ENCODE data around the gene MUC4.
"Not testable (repeated sequence)": the region's sequence is repeated elsewhere in the genome, so short reads cannot be mapped to it uniquely, and the experiment has no call there.

Gene MUC4

GRCh38 chr3:195809796-195810454 lies 1.8 kb downstream of the MUC4 start:
- DNase-seq, result no peak

DNA sequence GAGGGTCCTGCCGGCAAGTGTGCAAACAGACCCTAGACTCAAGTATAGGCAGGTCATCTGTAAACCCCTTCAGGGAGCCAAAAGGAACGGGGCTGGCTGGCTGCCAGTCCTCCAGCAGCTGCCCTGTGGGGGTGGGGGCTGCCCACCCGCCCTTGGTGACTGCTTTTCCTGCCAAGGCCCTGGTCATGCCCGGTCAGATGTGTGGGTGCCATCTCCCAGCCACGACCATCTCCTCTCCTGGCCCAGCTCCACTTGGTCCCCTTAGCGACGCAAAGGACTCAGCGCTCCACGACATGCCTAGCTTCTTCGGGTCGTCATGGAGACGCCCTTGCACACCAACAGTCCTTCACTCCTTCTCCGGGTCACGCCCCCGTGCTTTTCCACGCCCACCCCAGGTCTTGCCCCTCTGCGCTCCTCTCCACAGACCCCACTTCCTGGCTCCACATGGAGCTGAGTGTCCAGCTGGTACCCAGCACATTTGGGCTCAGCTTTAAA lies 2.4 kb downstream of the MUC4 start:
- no peak for DNase-seq

DNA sequence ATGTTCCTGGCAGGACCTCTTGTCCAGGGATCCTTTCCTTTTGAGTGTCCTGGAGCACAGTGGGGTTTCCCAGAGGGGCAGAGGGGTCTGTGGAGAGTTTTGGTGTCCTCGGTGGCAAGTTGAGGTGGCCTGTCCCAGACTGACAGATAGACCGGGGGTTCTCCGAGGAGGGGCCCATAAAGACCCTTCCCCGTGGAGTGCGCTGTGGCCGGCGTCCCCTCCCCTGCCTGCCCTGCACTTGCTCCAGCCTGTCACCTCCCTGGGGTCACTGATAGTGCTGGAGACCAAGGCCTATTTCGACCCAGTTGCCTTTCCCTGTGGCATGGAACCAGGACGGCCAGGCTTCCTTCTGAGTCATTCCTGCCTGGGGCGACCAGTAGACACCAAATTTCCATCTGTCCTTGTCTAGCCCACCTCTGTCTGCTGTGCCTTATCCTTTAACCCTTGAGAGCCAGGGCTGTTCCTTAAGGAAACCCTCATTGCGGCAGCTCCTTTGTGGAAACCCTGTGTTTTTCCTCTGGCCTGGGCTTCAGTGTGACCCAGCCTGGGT lies 2.9 kb downstream of the MUC4 start:
- no peak for DNase-seq

GRCh38 chr3:195807681-195808121 lies 4.0 kb downstream of the MUC4 start:
- no peak for DNase-seq

GRCh38 chr3:195806916-195807231 lies 4.9 kb downstream of the MUC4 start:
- no peak for DNase-seq

DNA sequence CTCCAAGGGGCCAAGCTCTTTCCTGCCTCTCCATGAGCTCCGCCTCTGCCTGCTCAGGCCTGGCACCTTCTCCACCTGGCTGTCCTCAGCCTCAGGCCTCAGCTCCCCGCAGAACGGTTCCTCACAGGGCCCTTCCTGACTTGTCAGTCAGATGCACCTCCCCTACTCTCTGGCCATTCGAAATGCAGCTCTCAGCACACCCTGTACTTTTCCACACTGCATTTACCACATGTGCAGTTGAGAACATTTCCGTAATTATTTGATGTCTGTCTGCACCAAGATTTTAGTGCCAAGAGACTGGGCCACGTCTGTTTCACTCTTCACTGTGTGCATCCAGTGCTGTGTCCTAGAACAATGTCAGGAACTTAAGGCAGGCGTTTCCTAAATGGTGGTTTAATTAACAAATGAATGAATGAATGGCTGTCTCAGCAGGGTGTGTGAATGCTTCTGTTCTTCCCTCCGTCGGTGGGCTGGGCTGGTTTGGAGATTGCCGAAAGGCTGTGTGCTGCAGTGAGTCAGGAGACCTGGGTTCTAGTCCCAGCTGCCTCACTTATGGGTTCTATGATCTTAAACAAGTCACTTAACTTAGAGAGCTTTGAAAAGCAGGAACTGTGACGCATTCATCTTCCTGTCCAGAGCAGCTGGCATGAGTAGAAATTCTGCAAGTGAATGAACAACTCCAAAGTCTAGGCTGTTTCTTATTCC lies 5.4 kb downstream of the MUC4 start:
- no peak for DNase-seq

- DNase-seq, result not testable (repeated sequence)
Observed at GRCh38 chr3:195805588-195805987, 6.1 kb downstream of the MUC4 start.

- DNase-seq, result no peak
Observed at GRCh38 chr3:195805181-195805580, 6.5 kb downstream of the MUC4 start.

GRCh38 chr3:195803289-195803908 lies 8.3 kb downstream of the MUC4 start:
- no peak for DNase-seq

DNA sequence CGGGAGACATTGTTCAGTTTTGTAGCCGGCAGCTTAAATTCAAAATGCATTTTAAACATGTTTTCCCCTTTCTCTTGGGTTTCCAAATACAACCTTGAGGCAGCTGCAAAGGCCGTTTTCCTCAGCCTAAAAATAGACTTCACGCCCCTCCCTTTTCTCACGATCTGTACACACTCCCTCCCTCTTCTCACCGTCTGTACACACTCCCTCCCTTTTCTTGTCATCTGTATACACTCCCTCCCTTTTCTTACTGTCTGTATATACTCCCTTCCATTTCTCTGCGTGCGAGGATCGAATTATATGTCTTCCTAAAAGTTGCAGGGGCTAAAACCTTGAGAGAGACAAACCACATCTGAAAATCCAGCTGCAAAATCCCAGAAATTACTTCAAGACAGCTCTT lies 8.9 kb downstream of the MUC4 start:
- DNase-seq, result no peak

GRCh38 chr3:195802261-195802701 lies 9.4 kb downstream of the MUC4 start:
- DNase-seq, result no peak

DNA sequence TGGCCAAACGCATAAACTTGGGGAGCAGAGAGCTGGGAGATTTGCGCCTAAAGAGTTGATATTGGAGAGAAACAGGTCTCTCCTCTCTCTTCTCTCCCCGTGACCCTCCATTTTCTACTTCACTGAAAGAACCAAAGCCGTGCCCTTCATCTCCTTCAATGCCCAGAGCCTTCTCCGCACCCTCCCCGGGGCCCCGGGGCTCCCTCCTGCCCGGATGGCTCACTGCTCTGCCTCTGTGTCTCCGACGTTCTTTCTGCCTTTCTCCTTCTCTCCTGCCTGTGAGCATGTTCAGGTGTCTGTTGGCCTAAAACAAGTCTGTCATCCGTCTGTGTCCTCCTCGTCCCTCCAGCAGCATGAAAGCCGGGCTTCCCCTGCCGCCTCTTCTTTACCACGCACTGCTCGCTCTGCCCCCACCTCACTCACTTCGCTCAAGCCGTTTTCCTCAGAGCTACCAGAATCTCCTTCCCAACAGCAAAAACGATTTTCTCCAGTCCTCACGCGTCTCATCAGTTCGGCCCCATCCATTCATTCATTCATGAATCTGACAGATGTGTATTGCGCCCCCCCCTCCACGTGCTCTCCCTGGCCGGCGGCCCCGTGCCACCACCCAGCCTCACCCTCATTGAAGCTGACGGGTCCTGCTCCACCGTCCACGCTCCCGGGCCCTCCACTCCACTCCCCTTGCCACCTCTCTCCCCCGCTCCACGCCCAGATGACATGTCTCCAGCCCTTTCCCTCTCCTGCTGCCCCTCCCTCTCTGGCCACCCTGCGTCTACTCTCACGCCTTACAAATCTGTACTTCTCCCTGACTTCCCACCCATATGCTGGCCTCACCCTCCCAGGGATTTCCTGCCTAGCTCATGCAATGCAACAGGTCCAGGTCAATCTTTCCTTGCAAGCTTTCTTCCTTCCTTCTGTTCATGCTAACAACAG lies 10.2 kb downstream of the MUC4 start:
- DNase-seq, result no peak

- DNase-seq, result no peak
Observed at GRCh38 chr3:195800240-195800639, 11.5 kb downstream of the MUC4 start.

GRCh38 chr3:195796795-195797194 lies 14.9 kb downstream of the MUC4 start:
- DNase-seq, result no peak

DNA sequence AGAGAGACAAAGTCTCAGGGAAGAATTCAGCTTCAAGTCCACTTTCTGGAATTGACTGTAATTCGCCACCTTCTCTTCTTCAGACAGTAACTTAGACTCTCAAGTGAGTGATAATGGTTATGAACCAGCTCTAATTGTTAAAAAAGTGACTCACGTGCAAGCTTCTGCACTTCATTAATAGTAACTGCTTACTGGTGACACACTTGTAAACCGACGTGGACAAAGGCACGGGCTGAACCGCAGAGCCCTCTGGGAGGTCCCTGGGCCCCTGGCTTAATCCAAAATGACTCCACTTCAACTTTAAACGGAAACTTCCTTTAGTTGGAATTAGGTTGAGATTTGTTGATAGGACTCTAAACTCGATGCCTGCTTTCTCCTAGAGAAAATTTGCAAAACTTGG lies 17.0 kb downstream of the MUC4 start:
- DNase-seq, result no peak

- not testable (repeated sequence) for DNase-seq
Observed at GRCh38 chr3:195792621-195793020, 19.1 kb downstream of the MUC4 start.

DNA sequence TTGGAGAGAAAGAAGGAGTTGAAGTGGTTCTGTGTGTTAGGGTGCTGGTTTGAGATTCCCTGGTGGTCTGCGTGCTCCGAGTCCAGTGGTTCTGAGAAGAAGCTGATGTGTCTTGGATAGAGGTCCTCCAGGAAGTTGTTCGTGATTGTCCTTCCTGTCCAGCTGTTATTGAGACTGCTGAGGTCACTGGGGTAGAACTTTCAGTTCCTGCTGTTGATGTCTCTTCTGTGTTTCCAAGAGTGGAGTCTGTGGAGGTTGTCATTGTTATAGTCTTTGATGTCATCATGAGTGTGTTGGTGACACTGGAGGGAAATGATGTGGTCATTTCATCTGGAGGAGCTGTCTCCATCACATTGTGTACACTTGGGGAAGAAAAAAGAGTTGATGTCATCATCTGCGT lies 20.8 kb downstream of the MUC4 start:
- DNase-seq, result no peak

- no peak for DNase-seq
Observed at GRCh38 chr3:195788711-195789581, 22.8 kb downstream of the MUC4 start.

GRCh38 chr3:195785781-195786405 lies 25.8 kb downstream of the MUC4 start:
- not testable (repeated sequence) for DNase-seq

DNA sequence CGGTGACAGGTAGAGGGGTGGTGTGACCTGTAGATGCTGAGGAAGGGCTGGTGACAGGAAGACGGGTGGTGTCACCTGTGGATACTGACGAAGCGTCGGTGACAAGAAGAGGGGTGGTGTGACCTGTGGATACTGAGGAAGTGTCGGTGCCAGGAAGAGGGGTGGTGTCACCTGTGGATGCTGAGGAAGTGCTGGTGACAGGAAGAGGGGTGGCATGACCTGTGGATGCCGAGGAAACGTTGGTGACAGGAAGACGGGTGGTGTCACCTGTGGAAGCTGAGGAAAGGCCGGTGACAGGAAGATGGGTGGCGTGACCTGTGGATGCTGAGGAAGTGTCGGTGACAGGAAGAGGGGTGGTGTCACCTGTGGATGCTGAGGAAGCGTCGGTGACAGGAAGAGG lies 27.7 kb downstream of the MUC4 start:
- DNase-seq, result not testable (repeated sequence)

- not testable (repeated sequence) for DNase-seq
Observed at GRCh38 chr3:195781236-195781635, 30.5 kb downstream of the MUC4 start.
